Panc1 (cell line): Measurements from ENCODE around the gene EMP2. TPM values are rescaled to one million over a fixed set of nuclear protein-coding genes. Genes with fewer than 3 reads are reported as not detected.
A peak's percentile ranks its signal among the peaks of the same experiment; 100 is the strongest.

Source experiments
- ATAC-seq: fragments of 200-7000 bp; cut with Tn5 transposase; 2 replicates; pipeline ENCODE4 v1.9.1; 2020; ENCODE audit warnings: mild to moderate bottlenecking, moderate library complexity
- BruUV-seq: library from RNA; stranded (reverse); fragments of 400-500 nt; replicated peaks from 2 replicates; lab custom pipeline; 2021; lab: Mats Ljungman, UMichigan
- CTCF ChIA-PET: fragments of 300-600 bp; sonication (Branson Sonifier 250); formaldehyde crosslinking; loops from one replicate; lab custom pipeline; 2022; ENCODE audit warnings: antibody characterized with exemption; lab: Charles Lee
- POLR2A ChIA-PET: fragments of 300-600 bp; sonication (Branson Sonifier 250); formaldehyde crosslinking; loops from one replicate; lab custom pipeline; 2022; ENCODE audit warnings: antibody characterized with exemption; lab: Charles Lee
- DNase-seq: peaks from one replicate; pipeline ENCODE4 v3.0.0-alpha.2; 2010; ENCODE audit warnings: low read depth, low spot score
- H3K27ac ChIP-seq: 2 replicates; pipeline ENCODE4 v1.5.1; 2011; ENCODE audit warnings: mild to moderate bottlenecking, low read length, inconsistent platforms
- H3K27me3 ChIP-seq: fragments of 200-500 bp; sonication (Bioruptor generic); 2 replicates; pipeline ENCODE4 v1.6.0; 2014; ENCODE audit warnings: low read length, inconsistent platforms; ENCODE audit not compliant: control insufficient read depth, insufficient read depth
- H3K36me3 ChIP-seq: fragments of 200-500 bp; sonication (Bioruptor generic); 2 replicates; pipeline ENCODE4 v1.5.1; 2014; ENCODE audit warnings: inconsistent platforms, mild to moderate bottlenecking, low read length, moderate library complexity; ENCODE audit not compliant: control insufficient read depth, insufficient read depth
- H3K4me1 ChIP-seq: 2 replicates; pipeline ENCODE4 v1.5.1; 2011; ENCODE audit warnings: inconsistent platforms, mild to moderate bottlenecking, low read length, moderate library complexity; ENCODE audit not compliant: control insufficient read depth, insufficient read depth
- H3K4me3 ChIP-seq, 2 experiments: 2 replicates each; pipeline ENCODE4 v1.5.1; 2011 to 2012; ENCODE audit warnings: low read depth in 2 of 2, low read length in 2 of 2, mild to moderate bottlenecking in 2 of 2, inconsistent platforms in 1 of 2, moderate library complexity in 1 of 2
- H3K9me3 ChIP-seq: fragments of 200-500 bp; sonication (Bioruptor generic); 2 replicates; pipeline ENCODE4 v1.5.1; 2014; ENCODE audit warnings: low read depth, mild to moderate bottlenecking, inconsistent platforms, low read length, moderate library complexity; ENCODE audit not compliant: control insufficient read depth, insufficient read depth
- POLR2AphosphoS5 ChIP-seq: IDR thresholded peaks from 2 replicates; pipeline ENCODE4 v1.6.1; 2012; ENCODE audit warnings: mild to moderate bottlenecking, low read depth, low read length, moderate library complexity
- SIN3A ChIP-seq: IDR thresholded peaks from 2 replicates; pipeline ENCODE4 v1.6.1; 2012; ENCODE audit warnings: low read depth, mild to moderate bottlenecking, low read length, moderate library complexity, borderline replicate concordance; ENCODE audit not compliant: insufficient read depth
- TCF7L2 ChIP-seq: IDR thresholded peaks from 2 replicates; pipeline ENCODE4 v1.6.1; 2011; ENCODE audit warnings: mild to moderate bottlenecking, low read depth, low read length, inconsistent platforms
- in situ Hi-C: cut with HindIII; loops from 2 replicates; pipeline ENCODE4 v1.10.0; 2016; ENCODE audit warnings: low sequenced_read_pairs, low pct_unique_long_range_greater_than_20kb
- intact Hi-C: fragments of 100-400 bp; cut with micrococcal nuclease; formaldehyde crosslinking; loops from one replicate; pipeline ENCODE4 v1.10.0; 2022; ENCODE audit not compliant: unreplicated experiment
- total RNA-seq: library from RNA; stranded (reverse); gene quantifications from one replicate; pipeline ENCODE4 v1.2.1, GENCODE V29; 2021; ENCODE audit not compliant: unreplicated experiment
- TF ChIP-seq, protein P1 (sequence below): fragments of 450-650 bp; IDR thresholded peaks from 2 replicates; pipeline ENCODE4 v1.5.1; 2017; ENCODE audit warnings: mild to moderate bottlenecking
- TF ChIP-seq, protein P2 (sequence below), 2 experiments: IDR thresholded peaks; 2 replicates each; pipeline ENCODE4 v1.6.1; 2011 to 2012; ENCODE audit warnings: low read depth in 2 of 2, control low read depth in 1 of 2, low read length in 1 of 2, mild to moderate bottlenecking in 1 of 2, moderate library complexity in 1 of 2; ENCODE audit not compliant: insufficient read depth in 1 of 2

The EMP2 gene
- total RNA-seq, 1 experiment from 2014 or later = 13.8 TPM

DNA sequence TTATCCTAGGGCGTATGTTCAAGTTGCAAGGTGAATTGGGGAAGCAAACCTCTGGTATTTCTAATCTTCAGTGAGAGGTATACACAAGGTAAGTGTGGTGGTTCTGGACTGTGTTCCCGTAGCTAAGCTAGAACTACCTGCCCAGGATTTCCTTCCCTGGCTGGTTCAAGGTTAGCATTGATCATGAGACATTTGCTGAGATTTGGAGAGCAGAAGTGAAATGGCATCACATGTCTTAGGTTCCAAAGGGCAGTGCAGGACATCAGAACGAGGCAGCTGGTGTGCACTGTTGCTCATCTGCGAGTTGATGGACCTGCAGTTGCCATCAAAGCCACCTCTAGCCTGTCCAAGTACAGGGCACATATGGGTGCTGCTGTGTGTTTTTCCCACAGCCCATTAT lies 95.2 kb downstream of the EMP2 start:
- H3K27me3 ChIP-seq = no peaks in the 10 kb centered on the region
- intact Hi-C loops = no loop called here
- no TSS peak for BruUV-seq
- in situ Hi-C loops = no loop called here
- peaks cover 4% of the 10 kb centered on the region; the same call in 1 of the 2 replicates for H3K9me3 ChIP-seq
- peak overlapping the region; percentile 7; the same call in 1 of the 2 replicates for H3K27ac ChIP-seq
- H3K4me1 ChIP-seq = no peaks in the 10 kb centered on the region
- CTCF ChIA-PET = no interaction called here
- ATAC-seq (no peak), DNase-seq (no peak)
- H3K4me3 ChIP-seq = no peak overlapping the region
- TF ChIP-seq TCF7L2 (no peak), SIN3A (no peak), POLR2AphosphoS5 (no peak)
- TF ChIP-seq, protein P1, sequence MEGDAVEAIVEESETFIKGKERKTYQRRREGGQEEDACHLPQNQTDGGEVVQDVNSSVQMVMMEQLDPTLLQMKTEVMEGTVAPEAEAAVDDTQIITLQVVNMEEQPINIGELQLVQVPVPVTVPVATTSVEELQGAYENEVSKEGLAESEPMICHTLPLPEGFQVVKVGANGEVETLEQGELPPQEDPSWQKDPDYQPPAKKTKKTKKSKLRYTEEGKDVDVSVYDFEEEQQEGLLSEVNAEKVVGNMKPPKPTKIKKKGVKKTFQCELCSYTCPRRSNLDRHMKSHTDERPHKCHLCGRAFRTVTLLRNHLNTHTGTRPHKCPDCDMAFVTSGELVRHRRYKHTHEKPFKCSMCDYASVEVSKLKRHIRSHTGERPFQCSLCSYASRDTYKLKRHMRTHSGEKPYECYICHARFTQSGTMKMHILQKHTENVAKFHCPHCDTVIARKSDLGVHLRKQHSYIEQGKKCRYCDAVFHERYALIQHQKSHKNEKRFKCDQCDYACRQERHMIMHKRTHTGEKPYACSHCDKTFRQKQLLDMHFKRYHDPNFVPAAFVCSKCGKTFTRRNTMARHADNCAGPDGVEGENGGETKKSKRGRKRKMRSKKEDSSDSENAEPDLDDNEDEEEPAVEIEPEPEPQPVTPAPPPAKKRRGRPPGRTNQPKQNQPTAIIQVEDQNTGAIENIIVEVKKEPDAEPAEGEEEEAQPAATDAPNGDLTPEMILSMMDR = no peak
- TF ChIP-seq, protein P2, sequence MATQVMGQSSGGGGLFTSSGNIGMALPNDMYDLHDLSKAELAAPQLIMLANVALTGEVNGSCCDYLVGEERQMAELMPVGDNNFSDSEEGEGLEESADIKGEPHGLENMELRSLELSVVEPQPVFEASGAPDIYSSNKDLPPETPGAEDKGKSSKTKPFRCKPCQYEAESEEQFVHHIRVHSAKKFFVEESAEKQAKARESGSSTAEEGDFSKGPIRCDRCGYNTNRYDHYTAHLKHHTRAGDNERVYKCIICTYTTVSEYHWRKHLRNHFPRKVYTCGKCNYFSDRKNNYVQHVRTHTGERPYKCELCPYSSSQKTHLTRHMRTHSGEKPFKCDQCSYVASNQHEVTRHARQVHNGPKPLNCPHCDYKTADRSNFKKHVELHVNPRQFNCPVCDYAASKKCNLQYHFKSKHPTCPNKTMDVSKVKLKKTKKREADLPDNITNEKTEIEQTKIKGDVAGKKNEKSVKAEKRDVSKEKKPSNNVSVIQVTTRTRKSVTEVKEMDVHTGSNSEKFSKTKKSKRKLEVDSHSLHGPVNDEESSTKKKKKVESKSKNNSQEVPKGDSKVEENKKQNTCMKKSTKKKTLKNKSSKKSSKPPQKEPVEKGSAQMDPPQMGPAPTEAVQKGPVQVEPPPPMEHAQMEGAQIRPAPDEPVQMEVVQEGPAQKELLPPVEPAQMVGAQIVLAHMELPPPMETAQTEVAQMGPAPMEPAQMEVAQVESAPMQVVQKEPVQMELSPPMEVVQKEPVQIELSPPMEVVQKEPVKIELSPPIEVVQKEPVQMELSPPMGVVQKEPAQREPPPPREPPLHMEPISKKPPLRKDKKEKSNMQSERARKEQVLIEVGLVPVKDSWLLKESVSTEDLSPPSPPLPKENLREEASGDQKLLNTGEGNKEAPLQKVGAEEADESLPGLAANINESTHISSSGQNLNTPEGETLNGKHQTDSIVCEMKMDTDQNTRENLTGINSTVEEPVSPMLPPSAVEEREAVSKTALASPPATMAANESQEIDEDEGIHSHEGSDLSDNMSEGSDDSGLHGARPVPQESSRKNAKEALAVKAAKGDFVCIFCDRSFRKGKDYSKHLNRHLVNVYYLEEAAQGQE (IDR thresholded peaks at IDR 0.05; ENCODE audit: insufficient read depth in 1 of 2, low read depth in 2 of 2, low read length in 1 of 2) = no peak
- no peaks in the 10 kb centered on the region for H3K36me3 ChIP-seq
- POLR2A ChIA-PET = interaction anchor here (0.8 kb wide), 1 partner anchor 8 kb away, joined by 5 read pairs; no protein-coding TSS in a partner anchor

DNA sequence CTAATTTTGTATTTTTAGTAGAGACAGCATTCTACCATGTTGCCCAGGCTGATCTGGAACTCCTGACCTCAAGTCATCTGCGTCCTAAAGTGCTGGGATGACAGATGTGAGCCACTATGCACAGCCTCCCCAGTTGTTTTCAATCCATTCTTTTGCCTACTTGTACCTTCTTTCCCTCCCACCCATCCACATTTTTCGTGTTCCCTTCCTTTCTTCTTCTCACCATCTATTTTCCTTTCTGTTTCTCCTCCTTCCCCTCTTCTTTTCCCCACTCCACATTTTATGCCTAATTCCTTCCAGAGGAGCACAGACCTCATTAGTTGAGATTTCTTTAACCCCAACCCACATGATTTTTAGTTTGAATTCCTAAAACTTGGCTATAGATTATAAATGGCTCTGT lies 100.2 kb downstream of the EMP2 start:
- Histone ChIP-seq H3K9me3 (no peaks in the 10 kb centered on the region), H3K27me3 (no peaks in the 10 kb centered on the region), H3K4me1 (no peaks in the 10 kb centered on the region), H3K27ac (no peak overlapping the region), H3K36me3 (no peaks in the 10 kb centered on the region; the same call in 1 of the 2 replicates), H3K4me3 (no peak overlapping the region)
- TF ChIP-seq TCF7L2 (no peak), SIN3A (no peak), POLR2AphosphoS5 (no peak)
- TF ChIP-seq, protein P2 (IDR thresholded peaks at IDR 0.05; ENCODE audit: insufficient read depth in 1 of 2, low read depth in 2 of 2, low read length in 1 of 2) = no peak
- TF ChIP-seq, protein P1 = no peak
- intact Hi-C loops (no loop called here), in situ Hi-C loops (no loop called here)
- BruUV-seq = no TSS peak
- no peak for ATAC-seq
- CTCF ChIA-PET = no interaction called here
- POLR2A ChIA-PET = no interaction called here
- no peak for DNase-seq
